GM15510 (cell line): Measurements from ENCODE around the gene SLC7A7.

Experiments used
- POLR2A ChIP-seq: IDR thresholded peaks from 3 replicates; pipeline ENCODE4 v1.6.1; 2011; ENCODE audit warnings: borderline replicate concordance; ENCODE audit not compliant: insufficient read length; ENCODE audit errors: extremely low read depth

The SLC7A7 gene

GRCh38 chr14:22780941-22781300, 34.3 kb downstream of the SLC7A7 start:
- no peak for TF ChIP-seq POLR2A

- no peak for TF ChIP-seq POLR2A
These were observed 35.0 kb downstream of the SLC7A7 start for GRCh38 chr14:22780105-22780679.

GRCh38 chr14:22778084-22778483, 37.2 kb downstream of the SLC7A7 start:
- no peak for TF ChIP-seq POLR2A

- no peak for TF ChIP-seq POLR2A
These were observed 39.0 kb downstream of the SLC7A7 start for GRCh38 chr14:22776215-22776614.

- no peak for TF ChIP-seq POLR2A
These were observed 41.1 kb downstream of the SLC7A7 start for GRCh38 chr14:22774011-22774706.

GRCh38 chr14:22773162-22774010, 41.8 kb downstream of the SLC7A7 start:
- no peak for TF ChIP-seq POLR2A

- TF ChIP-seq POLR2A: no peak
These were observed 42.5 kb downstream of the SLC7A7 start for GRCh38 chr14:22772725-22773124.

- no peak for TF ChIP-seq POLR2A
These were observed 44.6 kb downstream of the SLC7A7 start for GRCh38 chr14:22770481-22771187.

- TF ChIP-seq POLR2A: no peak
These were observed 45.9 kb downstream of the SLC7A7 start for GRCh38 chr14:22769369-22769768.

- no peak for TF ChIP-seq POLR2A
These were observed 46.3 kb downstream of the SLC7A7 start for GRCh38 chr14:22768947-22769346.

GRCh38 chr14:22767323-22767589, 48.0 kb downstream of the SLC7A7 start:
- TF ChIP-seq POLR2A: no peak

GRCh38 chr14:22766457-22767322, 48.5 kb downstream of the SLC7A7 start, which contains the start of gene OXA1L:
TSS of gene OXA1L (plus strand) at chr14:22766688. CDS start at chr14:22766702, 14 bp downstream.
- TF ChIP-seq POLR2A: peak; percentile 87

- TF ChIP-seq POLR2A: no peak
These were observed 50.9 kb downstream of the SLC7A7 start for GRCh38 chr14:22764382-22764781.

GRCh38 chr14:22761734-22762133, 53.5 kb downstream of the SLC7A7 start:
- TF ChIP-seq POLR2A: no peak
